ENCODE results near the gene RGS21. TPM values are rescaled to one million over a fixed set of nuclear protein-coding genes. Genes with fewer than 3 reads are reported as not detected.

RGS21 gene
- total RNA-seq (2022; extraction: Qiagen RNA extraction), result not detected in 5 replicates

GRCh38 chr1:192316942-192317450 is at the start of gene RGS21:
TSS of gene RGS21 (plus strand) at chr1:192316992. CDS start at chr1:192343037, 26,045 bp downstream.

Other genes starting within 250 kb of the RGS21 start
- gene RGS18, start 158.5 kb upstream of the RGS21 start, total RNA-seq (2022; extraction: Qiagen RNA extraction), result not detected in 5 replicates